ENCODE data around the gene GNPTG.

Gene GNPTG

GRCh38 chr16:1361685-1362360 is 10.1 kb downstream of the GNPTG start:
- TF ChIP-seq CTCF (IDR thresholded peaks at IDR 0.05; ENCODE audit: control extremely low read depth, extremely low read depth, low read depth, missing control alignments) = no peak
- no peak for DNase-seq (ENCODE audit: extremely low spot score)
- POLR2A ChIA-PET = no interaction called here
- CTCF ChIA-PET = interaction anchor here (1.2 kb wide), 1 partner anchor 46 kb away, joined by 4 read pairs; no protein-coding TSS in a partner anchor

GRCh38 chr16:1362807-1363206 is 11.1 kb downstream of the GNPTG start:
- ChIA-PET CTCF (interaction anchor here (0.6 to 5.3 kb wide), 27 partner anchors 9 to 789 kb away, joined by 3 to 56 read pairs (median 4); partner anchors contain the start of genes GNPTG and TSR3), POLR2A (no interaction called here)
- DNase-seq (ENCODE audit: extremely low spot score) = no peak
- no peak for TF ChIP-seq CTCF (IDR thresholded peaks at IDR 0.05; ENCODE audit: control extremely low read depth, extremely low read depth, low read depth, missing control alignments)

- CTCF ChIA-PET = interaction anchor here (0.6 to 5.3 kb wide), 41 partner anchors 10 to 789 kb away, joined by 3 to 56 read pairs (median 4); partner anchors contain the start of genes GNPTG, TSR3 and UQCC4
- POLR2A ChIA-PET = no interaction called here
- TF ChIP-seq CTCF (IDR thresholded peaks at IDR 0.05; ENCODE audit: control extremely low read depth, extremely low read depth, low read depth, missing control alignments) = peak; percentile 90
- DNase-seq (ENCODE audit: extremely low spot score) = peak; percentile 87
These were observed 11.8 kb downstream of the GNPTG start for GRCh38 chr16:1363501-1364041.

- ChIA-PET CTCF (interaction anchor here (0.9 to 5.3 kb wide), 22 partner anchors 10 to 360 kb away, joined by 3 to 56 read pairs (median 5); partner anchors contain the start of genes GNPTG, MAPK8IP3 and TSR3), POLR2A (no interaction called here)
- no peak for TF ChIP-seq CTCF (IDR thresholded peaks at IDR 0.05; ENCODE audit: control extremely low read depth, extremely low read depth, low read depth, missing control alignments)
- no peak for DNase-seq (ENCODE audit: extremely low spot score)
These were observed 12.8 kb downstream of the GNPTG start for GRCh38 chr16:1364510-1364909.

GRCh38 chr16:1366060-1366711 is 14.5 kb downstream of the GNPTG start:
- CTCF ChIA-PET = interaction anchor here (0.7 to 5.3 kb wide), 3 partner anchors 13 to 340 kb away, joined by 3 to 56 read pairs (median 3); partner anchors contain the start of gene MAPK8IP3
- TF ChIP-seq CTCF (IDR thresholded peaks at IDR 0.05; ENCODE audit: control extremely low read depth, extremely low read depth, low read depth, missing control alignments) = no peak
- POLR2A ChIA-PET = no interaction called here
- no peak for DNase-seq (ENCODE audit: extremely low spot score)

- no peak for DNase-seq (ENCODE audit: extremely low spot score)
- TF ChIP-seq CTCF (IDR thresholded peaks at IDR 0.05; ENCODE audit: control extremely low read depth, extremely low read depth, low read depth, missing control alignments) = no peak
- POLR2A ChIA-PET = no interaction called here
- CTCF ChIA-PET = interaction anchor here (0.7 to 5.3 kb wide), 2 partner anchors 13 to 339 kb away, joined by 3 to 56 read pairs; partner anchors contain the start of gene MAPK8IP3
These were observed 15.1 kb downstream of the GNPTG start for GRCh38 chr16:1366712-1367299.
